NCI-H2196 treated with DMSO at 0.1 percent for 48 hours (cell line): ENCODE results near the gene ATG9A.
"Not testable (repeated sequence)": the region's sequence is repeated elsewhere in the genome, so short reads cannot be mapped to it uniquely, and the experiment has no call there.

ENCODE experiments used
- DNase-seq: peaks from one replicate; lab custom pipeline; 2025; ENCODE audit not compliant: unreplicated experiment; lab: John Stamatoyannopoulos, UW

The ATG9A gene

DNA sequence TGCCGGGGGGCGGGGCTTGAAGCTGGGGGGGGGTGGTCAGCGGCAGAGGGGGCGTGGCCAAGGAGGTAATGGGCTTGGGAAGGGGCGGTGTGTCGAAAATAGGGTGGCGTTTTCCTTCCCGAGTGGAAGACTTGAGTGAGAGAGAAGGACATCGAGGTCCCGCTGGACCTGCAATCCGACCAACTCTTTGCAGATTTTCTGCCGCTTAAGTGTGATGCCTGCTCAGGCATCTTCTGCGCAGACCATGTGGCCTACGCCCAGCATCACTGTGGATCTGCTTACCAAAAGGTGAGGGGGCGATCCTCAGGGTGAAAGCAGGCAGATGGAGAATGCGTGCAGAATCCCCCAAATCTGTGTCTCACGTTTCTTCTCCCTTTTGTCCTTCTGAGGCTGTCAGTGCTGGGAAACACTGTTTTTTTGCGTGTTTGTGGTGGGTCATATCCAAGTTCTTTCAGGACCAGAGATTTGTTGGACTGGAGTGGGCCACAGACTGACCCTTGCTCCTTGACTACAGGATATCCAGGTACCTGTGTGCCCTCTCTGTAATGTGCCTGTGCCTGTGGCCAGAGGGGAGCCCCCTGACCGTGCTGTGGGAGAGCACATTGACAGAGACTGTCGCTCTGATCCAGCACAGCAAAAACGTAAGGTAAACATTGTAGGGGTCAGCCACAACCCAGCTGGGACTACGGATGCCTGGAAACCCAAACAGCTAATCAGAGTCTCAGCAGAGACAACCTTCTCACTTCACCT, 22.1 kb downstream of the ATG9A start:
- no peak for DNase-seq

DNA sequence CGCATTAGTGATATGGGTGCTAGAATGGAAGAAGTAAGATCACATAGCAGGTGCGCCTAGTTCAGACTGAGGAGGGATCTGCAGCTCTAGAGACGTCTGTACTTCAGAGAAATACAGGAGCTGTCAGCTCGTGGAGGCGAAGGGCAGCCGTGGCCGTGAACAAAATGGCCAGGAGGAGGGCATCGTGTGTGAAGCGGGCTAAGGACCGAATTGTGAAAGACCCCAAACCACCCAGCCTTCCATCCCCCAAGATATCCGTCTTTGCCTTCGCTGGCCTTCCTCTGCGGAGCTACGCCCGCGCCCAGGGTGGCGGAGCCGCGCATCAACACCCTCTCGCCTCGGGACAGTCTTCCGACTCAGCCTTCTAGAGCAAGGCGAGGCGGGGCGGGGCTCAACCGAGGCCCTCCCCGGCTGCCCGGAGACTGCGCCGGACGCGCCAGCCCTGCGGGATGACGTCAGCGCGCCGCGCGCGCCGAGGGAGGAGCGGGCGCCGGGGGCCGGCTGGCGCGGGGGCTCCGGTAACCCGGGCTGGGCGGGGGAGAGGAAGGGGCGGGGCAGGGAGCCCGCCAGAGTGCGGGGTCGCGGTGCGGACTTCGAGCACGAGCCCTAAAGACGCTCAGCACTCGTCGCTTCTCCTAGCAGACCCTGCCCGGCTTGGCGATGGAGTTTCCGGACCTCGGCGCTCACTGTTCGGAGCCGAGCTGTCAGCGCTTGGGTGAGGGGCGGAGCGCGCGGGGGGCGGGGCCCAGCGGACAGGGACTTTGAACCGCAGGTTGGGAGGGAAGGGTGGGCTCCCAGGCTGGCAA, 22.9 kb downstream of the ATG9A start, which contains the start of gene ZFAND2B:
Gene ZFAND2B, plus strand, starts transcription at position 455 of the 806 bp plus-strand sequence. Its CDS starts 206 bp downstream, at position 661.
- peak; percentile 80 for DNase-seq

GRCh38 chr2:219205981-219206327, 23.5 kb downstream of the ATG9A start:
- no peak for DNase-seq

GRCh38 chr2:219205165-219205538, 24.3 kb downstream of the ATG9A start:
- no peak for DNase-seq

- no peak for DNase-seq
Observed at GRCh38 chr2:219204425-219205164, 24.8 kb downstream of the ATG9A start.

DNA sequence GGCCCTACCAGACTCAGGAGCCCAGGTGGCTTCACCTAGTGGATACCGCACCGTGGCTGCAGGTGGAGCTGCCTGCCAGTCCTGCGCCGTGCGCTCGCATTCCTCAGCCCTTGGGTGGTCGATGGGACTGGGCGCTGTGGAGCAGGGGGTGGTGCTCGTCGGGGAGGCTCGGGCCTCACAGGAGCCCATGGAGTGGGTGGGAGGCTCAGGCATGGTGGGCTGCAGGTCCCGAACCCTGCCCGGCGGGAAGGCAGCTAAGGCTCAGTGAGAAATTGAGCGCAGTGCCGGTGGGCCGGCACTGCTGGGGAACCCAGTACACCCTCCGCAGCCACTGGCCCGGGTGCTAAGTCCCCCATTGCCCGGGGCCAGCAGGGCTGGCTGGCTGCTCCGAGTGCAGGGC, 28.1 kb downstream of the ATG9A start:
- not testable (repeated sequence) for DNase-seq

GRCh38 chr2:219200502-219201326, 28.7 kb downstream of the ATG9A start:
- DNase-seq: not testable (repeated sequence)

- DNase-seq: no peak
Observed at GRCh38 chr2:219199470-219200211, 29.8 kb downstream of the ATG9A start.

DNA sequence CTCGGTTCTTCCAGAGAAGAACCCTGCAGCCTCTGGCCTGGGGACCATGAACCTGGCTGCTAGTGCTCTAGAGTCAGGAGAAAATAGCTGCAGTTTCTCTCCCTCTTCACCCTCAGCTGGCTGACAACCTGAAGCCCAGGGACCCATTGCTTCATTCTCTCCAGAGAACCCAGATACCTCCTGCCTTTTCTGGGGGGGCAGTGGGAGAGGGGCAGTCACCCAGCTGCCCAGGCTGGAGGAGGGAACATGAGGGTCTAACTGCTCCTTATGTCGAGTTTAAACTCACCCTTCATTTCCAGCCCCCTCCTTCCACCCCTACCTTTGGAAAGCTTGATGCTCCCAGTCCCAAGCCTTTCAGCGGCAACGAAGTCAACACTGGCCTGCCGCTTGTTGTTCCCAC, 30.5 kb downstream of the ATG9A start:
- DNase-seq: no peak

GRCh38 chr2:219197388-219197787, 32.0 kb downstream of the ATG9A start:
- no peak for DNase-seq

- no peak for DNase-seq
Observed at GRCh38 chr2:219186754-219187456, 42.5 kb downstream of the ATG9A start.

GRCh38 chr2:219184121-219184520, 45.3 kb downstream of the ATG9A start:
- no peak for DNase-seq

GRCh38 chr2:219183151-219183772, 46.2 kb downstream of the ATG9A start:
- DNase-seq: no peak

DNA sequence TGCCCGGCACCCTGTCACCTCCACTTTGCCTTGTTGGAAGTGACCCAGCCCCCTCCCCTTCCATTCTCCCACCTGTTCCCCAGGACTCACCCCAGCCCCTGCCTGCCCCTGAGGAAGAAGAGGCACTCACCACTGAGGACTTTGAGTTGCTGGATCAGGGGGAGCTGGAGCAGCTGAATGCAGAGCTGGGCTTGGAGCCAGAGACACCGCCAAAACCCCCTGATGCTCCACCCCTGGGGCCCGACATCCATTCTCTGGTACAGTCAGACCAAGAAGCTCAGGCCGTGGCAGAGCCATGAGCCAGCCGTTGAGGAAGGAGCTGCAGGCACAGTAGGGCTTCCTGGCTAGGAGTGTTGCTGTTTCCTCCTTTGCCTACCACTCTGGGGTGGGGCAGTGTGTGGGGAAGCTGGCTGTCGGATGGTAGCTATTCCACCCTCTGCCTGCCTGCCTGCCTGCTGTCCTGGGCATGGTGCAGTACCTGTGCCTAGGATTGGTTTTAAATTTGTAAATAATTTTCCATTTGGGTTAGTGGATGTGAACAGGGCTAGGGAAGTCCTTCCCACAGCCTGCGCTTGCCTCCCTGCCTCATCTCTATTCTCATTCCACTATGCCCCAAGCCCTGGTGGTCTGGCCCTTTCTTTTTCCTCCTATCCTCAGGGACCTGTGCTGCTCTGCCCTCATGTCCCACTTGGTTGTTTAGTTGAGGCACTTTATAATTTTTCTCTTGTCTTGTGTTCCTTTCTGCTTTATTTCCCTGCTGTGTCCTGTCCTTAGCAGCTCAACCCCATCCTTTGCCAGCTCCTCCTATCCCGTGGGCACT, 46.9 kb downstream of the ATG9A start:
- no peak for DNase-seq

DNA sequence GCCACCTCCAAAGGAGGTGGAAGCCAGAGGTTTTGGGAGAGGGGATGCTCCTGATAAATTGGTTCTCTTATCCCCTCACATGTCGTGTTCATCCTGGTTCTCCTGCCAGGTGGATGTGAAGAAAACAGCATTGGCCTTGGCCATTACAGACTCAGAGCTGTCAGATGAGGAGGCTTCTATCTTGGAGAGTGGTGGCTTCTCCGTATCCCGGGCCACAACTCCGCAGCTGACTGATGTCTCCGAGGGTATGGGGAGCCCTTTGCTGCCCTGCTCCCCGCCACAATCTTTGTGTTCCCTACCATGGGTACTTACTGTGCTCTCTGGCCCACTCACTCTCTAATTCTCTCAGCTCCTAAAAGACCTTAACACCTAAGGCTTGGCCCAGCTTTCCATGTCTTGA, 47.9 kb downstream of the ATG9A start:
- DNase-seq: no peak

DNA sequence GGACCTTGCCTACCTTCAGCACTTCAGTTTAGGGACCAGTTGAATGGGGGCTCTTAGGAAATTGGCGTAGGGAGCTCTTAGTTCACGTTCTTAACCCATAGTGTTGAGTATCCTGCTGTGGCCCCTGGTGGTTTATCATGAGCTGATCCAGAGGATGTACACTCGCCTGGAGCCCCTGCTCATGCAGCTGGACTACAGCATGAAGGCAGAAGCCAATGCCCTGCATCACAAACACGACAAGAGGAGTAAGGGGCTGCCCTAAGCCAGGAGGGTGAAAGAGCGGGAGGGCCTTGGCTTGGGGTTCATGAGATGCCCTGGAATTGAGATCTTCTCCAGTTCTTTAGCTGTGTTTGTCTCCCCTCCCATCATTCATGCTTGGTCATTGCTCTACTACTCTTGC, 48.5 kb downstream of the ATG9A start:
- DNase-seq: no peak

GRCh38 chr2:219179601-219180465, 49.6 kb downstream of the ATG9A start:
- DNase-seq: no peak
